ENCODE measurements around the gene RAMP1. TPM values are rescaled to one million over a fixed set of nuclear protein-coding genes. Genes with fewer than 3 reads are reported as not detected.

Gene RAMP1
- total RNA-seq, 2 experiments from 2014 or later, result 0.64 to 3.9 TPM

DNA sequence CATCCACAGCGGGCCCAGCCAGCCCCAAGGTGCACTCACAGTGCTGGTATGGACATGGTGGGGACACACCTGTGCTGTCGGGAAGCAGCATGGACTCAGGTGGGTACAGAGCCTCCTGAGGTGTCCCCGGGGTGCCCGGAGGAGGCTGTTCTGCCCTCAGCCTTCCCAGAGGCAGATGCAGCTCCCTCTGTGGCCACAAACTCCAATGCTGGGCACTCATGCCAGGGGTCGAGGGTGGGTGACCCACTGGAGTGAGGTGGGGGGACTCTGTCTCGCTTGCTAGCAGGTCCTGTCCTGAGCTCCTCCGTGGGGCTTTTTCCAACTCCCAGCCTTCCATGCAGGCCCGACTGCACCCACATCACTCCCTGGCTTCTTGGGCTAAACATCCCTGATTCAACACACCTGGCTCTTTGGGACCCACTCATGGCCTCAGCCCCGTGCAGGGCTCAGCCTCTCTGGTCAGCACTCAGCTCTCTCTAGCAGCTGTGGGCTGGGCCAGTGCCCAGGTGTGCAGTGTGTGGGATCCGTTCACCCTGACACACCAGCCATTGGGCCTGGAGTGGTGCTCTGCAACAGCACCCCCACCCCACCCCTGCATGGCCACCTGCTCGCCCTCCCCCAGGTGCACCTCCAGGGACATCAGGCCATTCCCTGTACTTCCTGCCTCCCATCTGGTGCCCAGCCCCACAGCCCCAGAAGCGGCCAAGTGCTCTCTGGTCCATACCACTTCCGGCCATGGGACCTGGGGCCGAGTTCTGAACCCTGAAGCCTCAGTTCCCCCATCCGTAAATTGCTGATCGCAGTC is 16.0 kb downstream of the RAMP1 start:
- peaks cover 3% of the 10 kb centered on the region for H3K4me1 Mint-ChIP-seq
- peaks cover 13% of the 10 kb centered on the region for H3K27me3 Mint-ChIP-seq
- H3K27ac Mint-ChIP-seq, result no peak overlapping the region
- no peaks in the 10 kb centered on the region for H3K36me3 Mint-ChIP-seq
- no peak overlapping the region for H3K4me3 Mint-ChIP-seq
- no peaks in the 10 kb centered on the region for H3K9me3 Mint-ChIP-seq (ENCODE audit: low read depth)
- no peak for DNase-seq
- no peak for ATAC-seq
- CTCF ChIA-PET, result interaction anchor here (1.4 kb wide), 1 partner anchor 9 kb away, joined by 3 read pairs; no protein-coding TSS in a partner anchor

DNA sequence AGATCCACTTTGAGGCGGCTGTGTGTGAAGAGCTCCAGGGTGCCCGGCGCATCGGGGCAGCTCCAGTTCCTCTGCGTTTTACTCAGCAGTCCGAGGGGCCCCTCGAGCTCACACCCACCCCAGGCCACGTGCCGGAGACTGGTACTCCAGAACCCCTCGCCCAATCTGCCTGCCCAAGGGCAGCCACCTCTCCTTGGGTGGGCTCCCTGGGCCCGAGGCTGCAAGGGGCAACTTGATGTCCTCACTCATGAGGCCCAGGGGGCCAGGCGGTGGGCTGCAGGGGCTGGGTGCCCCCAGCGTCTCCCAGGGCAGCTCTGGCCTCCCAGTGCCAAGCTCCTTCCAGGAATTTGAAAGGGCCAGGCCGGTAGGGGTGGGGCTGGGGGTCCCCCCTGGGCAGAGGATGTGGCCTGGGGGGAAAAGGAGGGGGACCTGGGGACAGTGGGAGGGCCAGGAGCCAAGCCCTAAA is 16.7 kb downstream of the RAMP1 start:
- H3K27ac Mint-ChIP-seq, result no peak overlapping the region
- H3K36me3 Mint-ChIP-seq, result no peaks in the 10 kb centered on the region
- CTCF ChIA-PET, result interaction anchor here (1.4 kb wide), 1 partner anchor 9 kb away, joined by 3 read pairs; no protein-coding TSS in a partner anchor
- DNase-seq, result no peak
- H3K4me1 Mint-ChIP-seq, result peaks cover 3% of the 10 kb centered on the region
- no peak overlapping the region for H3K4me3 Mint-ChIP-seq
- no peak for ATAC-seq
- no peaks in the 10 kb centered on the region for H3K9me3 Mint-ChIP-seq (ENCODE audit: low read depth)
- H3K27me3 Mint-ChIP-seq, result peaks cover 7% of the 10 kb centered on the region

DNA sequence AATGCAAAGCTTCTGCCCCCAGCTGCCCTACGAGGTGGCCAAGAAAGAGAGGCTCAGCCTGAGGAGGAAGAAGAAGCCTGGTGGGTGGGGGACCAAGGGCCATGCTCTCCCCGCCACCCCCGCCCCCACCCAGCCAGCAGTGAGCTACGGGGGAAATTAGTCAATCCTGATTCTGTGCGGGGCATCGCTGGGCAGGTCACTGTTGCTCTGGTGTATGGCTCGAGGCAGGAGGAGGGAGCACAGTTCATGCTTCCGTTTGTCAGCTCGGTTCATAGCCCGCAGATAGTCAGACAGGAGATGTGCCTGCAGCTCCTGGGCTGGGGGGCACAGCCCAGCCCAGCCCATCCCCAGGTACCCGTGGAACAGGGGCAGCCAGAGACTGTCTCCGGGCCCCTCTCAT is 17.1 kb downstream of the RAMP1 start:
- H3K4me3 Mint-ChIP-seq, result no peak overlapping the region
- CTCF ChIA-PET, result no interaction called here
- peaks cover 6% of the 10 kb centered on the region for H3K27me3 Mint-ChIP-seq
- no peak for ATAC-seq
- no peaks in the 10 kb centered on the region for H3K9me3 Mint-ChIP-seq (ENCODE audit: low read depth)
- peaks cover 3% of the 10 kb centered on the region for H3K4me1 Mint-ChIP-seq
- H3K27ac Mint-ChIP-seq, result no peak overlapping the region
- H3K36me3 Mint-ChIP-seq, result no peaks in the 10 kb centered on the region
- no peak for DNase-seq

- Mint-ChIP-seq H3K4me1 (peaks cover 3% of the 10 kb centered on the region), H3K27me3 (peaks cover 6% of the 10 kb centered on the region), H3K27ac (no peak overlapping the region), H3K9me3 (ENCODE audit: low read depth) (no peaks in the 10 kb centered on the region), H3K4me3 (no peak overlapping the region), H3K36me3 (no peaks in the 10 kb centered on the region)
- no peak for ATAC-seq
- CTCF ChIA-PET, result no interaction called here
- DNase-seq, result no peak
Measured at GRCh38 chr2:237876951-237877491, 17.6 kb downstream of the RAMP1 start.

GRCh38 chr2:237877576-237878307 is 18.3 kb downstream of the RAMP1 start:
- Mint-ChIP-seq H3K27me3 (peaks cover 2% of the 10 kb centered on the region), H3K9me3 (ENCODE audit: low read depth) (no peaks in the 10 kb centered on the region), H3K27ac (no peak overlapping the region), H3K36me3 (no peaks in the 10 kb centered on the region), H3K4me3 (no peak overlapping the region), H3K4me1 (peaks cover 3% of the 10 kb centered on the region)
- ATAC-seq (no peak), DNase-seq (no peak)
- CTCF ChIA-PET, result no interaction called here

GRCh38 chr2:237878321-237879057 is 19.1 kb downstream of the RAMP1 start:
- Mint-ChIP-seq H3K9me3 (ENCODE audit: low read depth) (no peaks in the 10 kb centered on the region), H3K4me1 (peaks cover 2% of the 10 kb centered on the region), H3K4me3 (no peak overlapping the region), H3K36me3 (no peaks in the 10 kb centered on the region), H3K27me3 (peaks cover 2% of the 10 kb centered on the region), H3K27ac (no peak overlapping the region)
- CTCF ChIA-PET, result no interaction called here
- ATAC-seq, result no peak
- no peak for DNase-seq

DNA sequence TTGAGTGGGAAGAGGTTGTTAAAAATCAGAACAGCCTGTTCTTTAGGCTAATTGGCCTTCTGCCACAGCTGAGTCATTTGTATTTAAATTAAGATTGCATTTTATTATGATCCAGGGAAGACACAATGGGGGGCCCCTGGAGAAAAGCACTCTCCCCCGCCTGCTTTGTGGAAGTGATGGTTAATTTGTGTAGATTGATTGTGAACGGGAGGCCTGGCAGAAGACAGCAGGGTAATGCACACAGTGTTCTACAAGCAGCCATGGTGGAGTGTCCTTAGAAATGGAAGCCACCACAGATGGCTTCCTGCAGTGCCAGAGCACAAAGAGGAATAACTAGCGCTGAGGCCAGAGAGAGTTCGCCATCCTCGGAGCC is 19.6 kb downstream of the RAMP1 start:
- no peak overlapping the region for H3K4me3 Mint-ChIP-seq
- H3K9me3 Mint-ChIP-seq (ENCODE audit: low read depth), result no peaks in the 10 kb centered on the region
- no peaks in the 10 kb centered on the region for H3K4me1 Mint-ChIP-seq
- no peaks in the 10 kb centered on the region for H3K27me3 Mint-ChIP-seq
- H3K27ac Mint-ChIP-seq, result no peak overlapping the region
- CTCF ChIA-PET, result no interaction called here
- no peak for ATAC-seq
- H3K36me3 Mint-ChIP-seq, result no peaks in the 10 kb centered on the region
- no peak for DNase-seq

- no peak overlapping the region for H3K4me3 Mint-ChIP-seq
- H3K9me3 Mint-ChIP-seq (ENCODE audit: low read depth), result no peaks in the 10 kb centered on the region
- H3K36me3 Mint-ChIP-seq, result no peaks in the 10 kb centered on the region
- no peak for DNase-seq
- no peak overlapping the region for H3K27ac Mint-ChIP-seq
- CTCF ChIA-PET, result no interaction called here
- H3K4me1 Mint-ChIP-seq, result no peaks in the 10 kb centered on the region
- no peak for ATAC-seq
- no peaks in the 10 kb centered on the region for H3K27me3 Mint-ChIP-seq
Measured at GRCh38 chr2:237879991-237880560, 20.7 kb downstream of the RAMP1 start.

DNA sequence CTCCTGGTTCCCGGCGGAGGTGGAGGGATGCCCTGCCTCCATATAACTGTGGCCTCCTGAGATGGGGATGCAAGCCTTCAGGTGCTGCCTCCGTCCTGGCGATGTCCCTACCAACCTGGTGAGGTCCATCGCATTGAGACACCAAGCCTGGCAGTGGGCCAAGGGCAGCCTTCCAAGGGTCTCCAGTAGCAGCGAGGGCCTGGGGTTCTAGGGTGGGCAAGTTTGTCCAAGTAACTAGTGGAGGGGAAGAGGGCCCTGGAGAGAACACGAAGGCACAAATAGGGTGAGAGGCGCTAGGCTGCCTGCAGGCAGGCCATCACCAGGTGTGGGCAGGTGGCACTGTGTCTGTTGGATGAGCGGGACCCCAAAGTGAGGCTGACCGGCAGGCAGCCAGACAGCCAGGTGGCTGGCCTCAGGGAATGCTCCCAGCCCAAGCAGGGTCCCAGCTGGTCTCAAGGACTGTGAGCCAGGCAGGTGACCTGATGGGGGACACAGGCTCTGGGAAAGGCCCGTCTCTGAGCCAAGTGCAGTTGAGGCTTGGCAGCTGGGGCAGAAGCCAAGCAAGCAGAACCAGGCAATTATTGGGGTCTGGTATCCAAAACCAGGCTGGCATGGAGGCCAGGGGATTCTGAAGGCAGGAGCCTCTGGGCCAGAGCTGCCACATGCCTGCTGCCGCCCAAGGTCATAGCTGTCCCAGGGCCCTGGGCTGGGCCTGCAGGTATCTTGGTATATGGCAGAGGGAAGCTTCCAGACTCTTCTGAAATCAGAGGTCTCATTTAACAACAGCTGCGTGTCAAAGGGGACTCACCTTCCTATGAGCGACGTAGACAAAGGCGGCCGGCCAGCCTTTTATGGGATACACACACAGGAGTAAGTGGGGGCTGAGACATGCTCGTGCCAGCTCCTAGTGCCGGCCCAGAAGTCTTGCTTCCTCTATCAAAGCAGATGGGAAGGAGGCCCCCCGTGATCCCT is 23.4 kb downstream of the RAMP1 start:
- no peaks in the 10 kb centered on the region for H3K36me3 Mint-ChIP-seq
- H3K4me3 Mint-ChIP-seq, result no peak overlapping the region
- CTCF ChIA-PET, result no interaction called here
- H3K27me3 Mint-ChIP-seq, result no peaks in the 10 kb centered on the region
- H3K4me1 Mint-ChIP-seq, result no peaks in the 10 kb centered on the region
- H3K27ac Mint-ChIP-seq, result no peak overlapping the region
- ATAC-seq, result no peak
- DNase-seq, result no peak
- no peaks in the 10 kb centered on the region for H3K9me3 Mint-ChIP-seq (ENCODE audit: low read depth)

DNA sequence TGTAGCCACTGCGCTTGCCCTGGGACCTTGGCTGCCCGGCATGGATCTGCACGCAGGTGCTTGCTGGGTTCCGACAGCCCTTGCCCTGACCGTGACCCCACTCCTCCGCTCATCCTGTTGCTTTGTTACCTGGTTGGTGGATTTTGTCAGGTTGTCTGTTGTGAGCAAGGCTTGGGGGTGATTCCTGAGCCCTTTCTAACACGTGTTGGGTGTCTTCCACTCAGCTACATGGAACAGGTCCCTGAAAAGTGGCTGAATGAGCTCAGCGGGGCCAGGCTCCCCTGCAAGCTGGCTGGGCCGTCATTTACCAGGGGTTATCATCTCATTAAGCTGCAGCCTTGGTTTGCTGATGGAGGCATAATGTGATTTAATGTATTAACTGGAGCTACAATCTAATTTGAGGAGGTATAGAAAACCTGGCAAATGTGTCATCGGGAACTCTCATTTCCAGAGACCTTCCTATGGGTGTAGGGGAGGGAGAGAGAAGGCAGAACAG is 24.6 kb downstream of the RAMP1 start:
- no peaks in the 10 kb centered on the region for H3K27me3 Mint-ChIP-seq
- no peak overlapping the region for H3K27ac Mint-ChIP-seq
- DNase-seq (no peak), ATAC-seq (no peak)
- H3K4me1 Mint-ChIP-seq, result no peaks in the 10 kb centered on the region
- CTCF ChIA-PET, result interaction anchor here (1.1 kb wide), 1 partner anchor 8 kb away, joined by 3 read pairs; no protein-coding TSS in a partner anchor
- H3K9me3 Mint-ChIP-seq (ENCODE audit: low read depth), result no peaks in the 10 kb centered on the region
- H3K4me3 Mint-ChIP-seq, result no peak overlapping the region
- no peaks in the 10 kb centered on the region for H3K36me3 Mint-ChIP-seq

- DNase-seq, result no peak
- H3K4me3 Mint-ChIP-seq, result no peak overlapping the region
- no peak overlapping the region for H3K27ac Mint-ChIP-seq
- no peaks in the 10 kb centered on the region for H3K4me1 Mint-ChIP-seq
- no peaks in the 10 kb centered on the region for H3K36me3 Mint-ChIP-seq
- no peaks in the 10 kb centered on the region for H3K27me3 Mint-ChIP-seq
- ATAC-seq, result no peak
- CTCF ChIA-PET, result interaction anchor here (1.1 kb wide), 1 partner anchor 9 kb away, joined by 3 read pairs; no protein-coding TSS in a partner anchor
- no peaks in the 10 kb centered on the region for H3K9me3 Mint-ChIP-seq (ENCODE audit: low read depth)
Measured at GRCh38 chr2:237884681-237885080, 25.3 kb downstream of the RAMP1 start.
